K562 (cell line): ENCODE measurements around the gene PDE3A. TPM values are rescaled to one million over a fixed set of nuclear protein-coding genes. Genes with fewer than 3 reads are reported as not detected.

ENCODE experiments used
- ATAC-seq: fragments of 200-7000 bp; cut with Tn5 transposase; 3 replicates; pipeline ENCODE4 v1.9.1; 2020; ENCODE audit warnings: moderate library complexity
- BruUV-seq: library from RNA; stranded (reverse); fragments of 400-500 nt; replicated peaks from 2 replicates; lab custom pipeline; 2021; lab: Mats Ljungman, UMichigan
- CTCF ChIA-PET: fragments of 300-600 bp; formaldehyde crosslinking; extraction: SDS; loops from one replicate; lab custom pipeline; 2021; ENCODE audit warnings: low intra/inter-chr PET ratio; lab: Yijun Ruan, JAX
- POLR2A ChIA-PET: fragments of 300-600, 350-650 bp; sonication (Branson Sonifier 250); formaldehyde crosslinking; extraction: SDS; loops from one replicate; lab custom pipeline; 2021; ENCODE audit warnings: antibody characterized with exemption, inconsistent platforms; lab: Yijun Ruan, JAX
- DNase-seq, 4 experiments: peaks; one replicate each; pipeline versions ENCODE4 v3.0.0 to v3.0.0-alpha.2; 2011 to 2018; ENCODE audit warnings: low spot score in 3 of 4, mixed read lengths in 3 of 4; ENCODE audit errors: extremely low read depth in 1 of 4
- FAIRE-seq: peaks from 2 replicates; lab custom pipeline; 2011; peaks lifted over from hg19 to GRCh38; lab: Jason Lieb, UNC
- H2AFZ ChIP-seq: 2 replicates; pipeline ENCODE4 v1.6.0; 2011; ENCODE audit warnings: low read depth, low read length, control low read depth, inconsistent platforms
- H3K27ac ChIP-seq: fragments of 200-600 bp; 3 replicates; pipeline ENCODE4 v1.8.0; 2011; ENCODE audit warnings: low read depth, mild to moderate bottlenecking, control low read depth, inconsistent platforms, low read length, moderate library complexity, mixed read lengths; ENCODE audit errors: extremely low read depth
- H3K27me3 ChIP-seq, 2 experiments: fragments of 300-600 bp in 1 of 2; 2 replicates in 1 of 2; 3 replicates in 1 of 2; pipeline versions ENCODE4 v1.6.0 to v1.8.0; 2011; ENCODE audit warnings: inconsistent platforms in 2 of 2, low read length in 2 of 2, mild to moderate bottlenecking in 1 of 2, mixed read lengths in 1 of 2, moderate library complexity in 1 of 2; ENCODE audit not compliant: control insufficient read depth in 2 of 2, insufficient read depth in 2 of 2
- H3K36me3 ChIP-seq: fragments of 300-600 bp; 3 replicates; pipeline ENCODE4 v1.8.0; 2011; ENCODE audit warnings: mild to moderate bottlenecking, low read length, inconsistent platforms; ENCODE audit not compliant: control insufficient read depth, insufficient read depth
- H3K4me1 ChIP-seq, 2 experiments: fragments of 200-600 bp in 1 of 2; replicated peaks in 1 of 2; 2 replicates in 1 of 2; 3 replicates in 1 of 2; pipeline versions ENCODE4 v1.5.1 to v1.8.0; 2011; ENCODE audit warnings: inconsistent platforms in 2 of 2, low read length in 2 of 2, mild to moderate bottlenecking in 1 of 2, mixed read lengths in 1 of 2, moderate library complexity in 1 of 2; ENCODE audit not compliant: control insufficient read depth in 2 of 2, insufficient read depth in 2 of 2
- H3K4me2 ChIP-seq: 2 replicates; pipeline ENCODE4 v1.6.1; 2011; ENCODE audit warnings: low read length, control low read depth, inconsistent platforms, mixed read lengths; ENCODE audit not compliant: insufficient read depth
- H3K4me3 ChIP-seq: fragments of 200-600 bp; sonication (generic), shearing (Covaris generic); 2 replicates; pipeline ENCODE4 v1.5.1; 2016; ENCODE audit warnings: control low read depth, inconsistent platforms
- H3K79me2 ChIP-seq: fragments of 200-600 bp; 3 replicates; pipeline ENCODE4 v1.8.0; 2011; ENCODE audit warnings: low read length, inconsistent platforms; ENCODE audit not compliant: control insufficient read depth, insufficient read depth
- H3K9ac ChIP-seq, 2 experiments: 2 replicates each; pipeline versions ENCODE4 v1.6.0 to v1.6.1; 2011; ENCODE audit warnings: low read depth in 2 of 2, low read length in 2 of 2, control low read depth in 1 of 2, inconsistent platforms in 1 of 2, mild to moderate bottlenecking in 1 of 2, mixed read lengths in 1 of 2; ENCODE audit not compliant: insufficient read depth in 1 of 2
- H3K9me1 ChIP-seq: one replicate; pipeline ENCODE4 v1.6.0; 2011; ENCODE audit warnings: inconsistent platforms, mild to moderate bottlenecking, low read length, moderate library complexity; ENCODE audit not compliant: control insufficient read depth, insufficient read depth
- H3K9me3 ChIP-seq: replicated peaks from 2 replicates; pipeline ENCODE4 v1.5.1; 2011; ENCODE audit warnings: low read depth, low read length, inconsistent platforms; ENCODE audit not compliant: control insufficient read depth, insufficient read depth
- H4K20me1 ChIP-seq: replicated peaks from 2 replicates; pipeline ENCODE4 v1.6.1; 2011; ENCODE audit warnings: low read length, inconsistent platforms, mixed read lengths; ENCODE audit not compliant: control insufficient read depth, insufficient read depth
- ARHGAP35 ChIP-seq: fragments of 450-650 bp; IDR thresholded peaks from 2 replicates; pipeline ENCODE4 v1.6.1; 2018; ENCODE audit not compliant: partially characterized antibody
- BHLHE40 ChIP-seq: IDR thresholded peaks from 2 replicates; pipeline ENCODE4 v1.6.1; 2011; ENCODE audit warnings: low read length, improper control_type of control experiment
- ETV5 ChIP-seq: sonication (generic); formaldehyde crosslinking; IDR thresholded peaks from 2 replicates; pipeline ENCODE4 v1.4.0; 2020; ENCODE audit warnings: low read depth, mild to moderate bottlenecking, missing genetic modification reagents
- JUND ChIP-seq, 2 experiments: IDR thresholded peaks; 2 replicates in 1 of 2; 3 replicates in 1 of 2; pipeline ENCODE4 v1.6.1; 2011; ENCODE audit warnings: borderline replicate concordance in 2 of 2, low read depth in 2 of 2, low read length in 2 of 2, improper control_type of control experiment in 1 of 2, missing biosample characterization in 1 of 2, missing genetic modification characterization in 1 of 2, missing genetic modification reagents in 1 of 2
- MAFF ChIP-seq: IDR thresholded peaks from 2 replicates; pipeline ENCODE4 v1.6.1; 2012; ENCODE audit warnings: low read length, improper control_type of control experiment
- MED1 ChIP-seq: sonication (generic); formaldehyde crosslinking; IDR thresholded peaks from 2 replicates; pipeline ENCODE4 v1.8.1; 2023; ENCODE audit warnings: missing genetic modification reagents, borderline replicate concordance
- MXI1 ChIP-seq: IDR thresholded peaks from 2 replicates; pipeline ENCODE4 v1.6.1; 2011; ENCODE audit warnings: low read depth, mild to moderate bottlenecking, improper control_type of control experiment, low read length
- POLR3A ChIP-seq: IDR thresholded peaks from 2 replicates; pipeline ENCODE4 v1.6.1; 2011; ENCODE audit warnings: borderline replicate concordance, mild to moderate bottlenecking, moderate library complexity; ENCODE audit not compliant: insufficient read length, insufficient read depth; ENCODE audit errors: extremely low read depth
- PRMT5 ChIP-seq: sonication (generic); formaldehyde crosslinking; IDR thresholded peaks from 2 replicates; pipeline ENCODE4 v1.5.0; 2020; ENCODE audit warnings: missing genetic modification reagents
- RBM22 ChIP-seq: fragments of 200-400 bp; formaldehyde crosslinking; IDR thresholded peaks from 2 replicates; pipeline ENCODE4 v1.6.1; 2018; ENCODE audit warnings: low read length, low read depth; ENCODE audit not compliant: poor library complexity, severe bottlenecking
- SETDB1 ChIP-seq: IDR thresholded peaks from one replicate; pipeline ENCODE4 v1.6.1; 2012; ENCODE audit warnings: low read length, control low read depth, inconsistent platforms
- SMAD1 ChIP-seq: fragments of 150-350 bp; IDR thresholded peaks from 2 replicates; pipeline ENCODE4 v1.6.1; 2014; ENCODE audit warnings: low read length, low read depth; ENCODE audit not compliant: partially characterized antibody
- SNRNP70 ChIP-seq: fragments of 200-400 bp; formaldehyde crosslinking; optimal IDR thresholded peaks from 2 replicates; pipeline ENCODE3; 2017; ENCODE audit warnings: low read depth, low read length
- STAT6 ChIP-seq: sonication (generic); formaldehyde crosslinking; IDR thresholded peaks from 2 replicates; pipeline ENCODE4 v1.8.1; 2023; ENCODE audit warnings: mild to moderate bottlenecking, missing genetic modification reagents
- ZFP1 ChIP-seq: fragments of 450-650 bp; formaldehyde crosslinking; IDR thresholded peaks from 2 replicates; pipeline ENCODE4 v1.4.0; 2020; ENCODE audit warnings: mild to moderate bottlenecking, mixed read lengths
- ZNF124 ChIP-seq: sonication (generic); formaldehyde crosslinking; IDR thresholded peaks from 2 replicates; pipeline ENCODE4 v1.8.1; 2022; ENCODE audit warnings: missing genetic modification reagents
- ZNF24 ChIP-seq: fragments of 450-650 bp; IDR thresholded peaks from 2 replicates; pipeline ENCODE4 v1.6.1; 2016
- ZNF324 ChIP-seq: fragments of 250-450 bp; sonication (Bioruptor Pico); IDR thresholded peaks from 2 replicates; pipeline ENCODE4 v1.4.0; 2020; ENCODE audit warnings: mild to moderate bottlenecking
- WGBS: fragments of 100-300 bp; shearing (Covaris generic); methylation state at CpG from one replicate; pipeline ENCODE4 v1.1.6; 2016; ENCODE audit warnings: low coverage, mixed read lengths; ENCODE audit not compliant: insufficient coverage; ENCODE audit errors: missing lambda C conversion rate; 5-methylcytosine and 5-hydroxymethylcytosine counted together
- in situ Hi-C: fragments of 300-500 bp; cut with MboI; formaldehyde crosslinking; loops from 4 replicates; pipeline ENCODE4 v1.15.0; 2018; ENCODE audit warnings: inconsistent platforms, mixed read lengths
- intact Hi-C: fragments of 100-400 bp; cut with micrococcal nuclease; formaldehyde crosslinking; loops from 2 replicates; pipeline ENCODE4 v1.14.2; 2022
- polyA plus RNA-seq, 8 experiments: library from polyadenylated mRNA; depleted of rRNA in 4 of 8; stranded (reverse) in 5 of 8; unstranded in 3 of 8; fragments of >200 nt; fragmentation: Nextera tagmentation in 2 of 8; fragmentation: Illumina TruSeq in 1 of 8; extraction: Ambion mirVana in 2 of 8; extraction: Trizol in 1 of 8; gene quantifications; 2 replicates each; pipeline versions ENCODE4 v1.2.1 to v1.2.3, GENCODE V29; 2011 to 2014; ENCODE audit warnings: inconsistent platforms in 1 of 8, missing spikeins in 1 of 8
- total RNA-seq, 7 experiments: library from RNA; depleted of rRNA in 6 of 7; stranded (reverse); fragments of >200 nt in 6 of 7; fragmentation: Illumina TruSeq in 2 of 7; extraction: Trizol in 2 of 7; gene quantifications; 2 replicates each; pipeline versions ENCODE4 v1.2.1 to v1.2.3, GENCODE V29; 2011 to 2021; ENCODE audit warnings: low replicate concordance in 1 of 7

The PDE3A gene
- total and polyA plus RNA-seq, 9 of the 15 experiments (the other 6 are each of a cell fraction or from before 2014, with no cell fraction given) = 0.02 TPM; not detected in 8

- TF ChIP-seq ZNF124 (CRISPR knock-in tag) (no peak), ZNF324 (CRISPR knock-in tag) (no peak)
Observed at GRCh38 chr12:20593611-20594010, 225.3 kb downstream of the PDE3A start (continued).

GRCh38 chr12:20596061-20596460 is 227.7 kb downstream of the PDE3A start:
- intact Hi-C loops = no loop called here
- H3K27me3 ChIP-seq = no peaks in the 10 kb centered on the region
- no peaks in the 10 kb centered on the region for H3K79me2 ChIP-seq
- no peak overlapping the region for H3K4me2 ChIP-seq
- no peak for DNase-seq
- H3K9me1 ChIP-seq = no peaks in the 10 kb centered on the region
- no peak overlapping the region for H3K4me3 ChIP-seq
- no peak overlapping the region for H2AFZ ChIP-seq
- no peaks in the 10 kb centered on the region for H3K4me1 ChIP-seq
- H3K27ac ChIP-seq = no peak overlapping the region
- H4K20me1 ChIP-seq = no peaks in the 10 kb centered on the region
- POLR2A ChIA-PET = no interaction called here
- H3K9me3 ChIP-seq = no peaks in the 10 kb centered on the region
- no TSS peak for BruUV-seq
- TF ChIP-seq PRMT5 (CRISPR knock-in tag) (no peak), SNRNP70 (no peak), MAFF (no peak), BHLHE40 (no peak), POLR3A (no peak), ZFP1 (CRISPR knock-in tag) (no peak), MXI1 (no peak), SMAD1 (no peak), MED1 (no peak), JUND (IDR thresholded peaks at IDR 0.05; ENCODE audit: borderline replicate concordance, low read depth, low read length) (no peak), JUND (tag; IDR thresholded peaks at IDR 0.05; ENCODE audit: borderline replicate concordance, low read depth, low read length) (no peak), RBM22 (no peak), ZNF24 (no peak), STAT6 (CRISPR knock-in tag) (no peak), ETV5 (no peak), ARHGAP35 (no peak), SETDB1 (no peak)
- TF ChIP-seq, all 486 proteins: peak for 0
- H3K9ac ChIP-seq = no peak overlapping the region
- CTCF ChIA-PET = no interaction called here
- ATAC-seq (no peak), FAIRE-seq (no peak)
- WGBS = 0% methylated on average over 1 of the region's 1 CpG
- H3K36me3 ChIP-seq = no peaks in the 10 kb centered on the region
- in situ Hi-C loops = no loop called here
